SK-N-SH (cell line): ENCODE data around the gene LSM7. TPM values are rescaled to one million over a fixed set of nuclear protein-coding genes. Genes with fewer than 3 reads are reported as not detected.

Experiments
- CTCF ChIA-PET: fragments of 300-600, 350-600 bp; formaldehyde crosslinking; extraction: SDS; loops from one replicate; lab custom pipeline; 2021; lab: Yijun Ruan, JAX
- POLR2A ChIA-PET: fragments of 350-600 bp; sonication (Branson Sonifier 250); formaldehyde crosslinking; extraction: SDS; loops from one replicate; lab custom pipeline; 2020; ENCODE audit warnings: antibody characterized with exemption, inconsistent platforms; lab: Yijun Ruan, JAX
- DNase-seq: peaks from one replicate; pipeline ENCODE4 v3.0.0; 2012
- H2AFZ ChIP-seq: fragments of 200-600 bp; sonication (generic); 2 replicates; pipeline ENCODE4 v1.8.1; 2016; ENCODE audit warnings: antibody characterized with exemption, mild to moderate bottlenecking, low read depth
- H3F3A ChIP-seq: fragments of 200-600 bp; sonication (generic); replicated peaks from 2 replicates; pipeline ENCODE3; 2016; ENCODE audit warnings: antibody characterized with exemption, mild to moderate bottlenecking; ENCODE audit not compliant: insufficient read depth
- H3K27ac ChIP-seq, 2 experiments: fragments of 200-500 bp in 1 of 2; fragments of 200-600 bp in 1 of 2; sonication (Bioruptor generic) in 1 of 2; sonication (generic), shearing (Covaris generic) in 1 of 2; 2 replicates each; pipeline versions ENCODE4 v1.5.1 to v1.6.1; 2014 to 2016; ENCODE audit warnings: low read depth in 2 of 2, inconsistent platforms in 1 of 2, low read length in 1 of 2, mild to moderate bottlenecking in 1 of 2, mixed read lengths in 1 of 2
- H3K27me3 ChIP-seq: fragments of 200-600 bp; sonication (generic), shearing (Covaris generic); 2 replicates; pipeline ENCODE4 v1.6.1; 2016; ENCODE audit warnings: mixed run types; ENCODE audit not compliant: insufficient read depth
- H3K36me3 ChIP-seq, 2 experiments: fragments of 200-500 bp in 1 of 2; fragments of 200-600 bp in 1 of 2; sonication (Bioruptor generic) in 1 of 2; sonication (generic) in 1 of 2; replicated peaks in 1 of 2; 2 replicates each; pipeline versions ENCODE3 to v1.5.1; 2014 to 2016; ENCODE audit warnings: low read length in 1 of 2, mild to moderate bottlenecking in 1 of 2; ENCODE audit not compliant: insufficient read depth in 2 of 2, control insufficient read depth in 1 of 2
- H3K4me1 ChIP-seq, 2 experiments: fragments of 200-500 bp in 1 of 2; fragments of 200-600 bp in 1 of 2; sonication (Bioruptor generic) in 1 of 2; sonication (generic), shearing (Covaris generic) in 1 of 2; 2 replicates each; pipeline versions ENCODE4 v1.5.1 to v1.6.1; 2014 to 2016; ENCODE audit warnings: low read depth in 1 of 2, low read length in 1 of 2, mixed run types in 1 of 2; ENCODE audit not compliant: insufficient read depth in 2 of 2, control insufficient read depth in 1 of 2
- H3K4me2 ChIP-seq: fragments of 200-600 bp; sonication (generic), shearing (Covaris generic); 2 replicates; pipeline ENCODE4 v1.6.1; 2017; ENCODE audit warnings: mixed run types
- H3K4me3 ChIP-seq, 2 experiments: fragments of 200-500 bp in 1 of 2; fragments of 200-600 bp in 1 of 2; sonication (Bioruptor generic) in 1 of 2; sonication (generic), shearing (Covaris generic) in 1 of 2; 2 replicates each; pipeline versions ENCODE4 v1.5.1 to v1.8.1; 2014 to 2016; ENCODE audit warnings: low read depth in 2 of 2, inconsistent platforms in 1 of 2, low read length in 1 of 2, mild to moderate bottlenecking in 1 of 2, mixed read lengths in 1 of 2, moderate library complexity in 1 of 2
- H3K79me2 ChIP-seq: fragments of 200-600 bp; sonication (generic); 2 replicates; pipeline ENCODE4 v1.8.1; 2017; ENCODE audit warnings: mild to moderate bottlenecking; ENCODE audit not compliant: insufficient read depth
- H3K9ac ChIP-seq: fragments of 200-600 bp; sonication (generic); 2 replicates; pipeline ENCODE4 v1.6.1; 2017; ENCODE audit warnings: mixed run types
- H3K9me2 ChIP-seq: fragments of 200-600 bp; sonication (generic); 2 replicates; pipeline ENCODE4 v1.6.1; 2017; ENCODE audit warnings: mixed run types
- H3K9me3 ChIP-seq: fragments of 200-600 bp; sonication (generic); 2 replicates; pipeline ENCODE4 v1.6.1; 2017; ENCODE audit warnings: mixed run types, mild to moderate bottlenecking, moderate library complexity
- H4K20me1 ChIP-seq: fragments of 200-600 bp; sonication (generic); 2 replicates; pipeline ENCODE4 v1.6.1; 2017; ENCODE audit warnings: mild to moderate bottlenecking, mixed run types; ENCODE audit not compliant: insufficient read depth
- CHD2 ChIP-seq: fragments of 150-350 bp; IDR thresholded peaks from 2 replicates; pipeline ENCODE4 v1.6.1; 2018; ENCODE audit warnings: low read length; ENCODE audit not compliant: partially characterized antibody
- CTCF ChIP-seq: fragments of 200-600 bp; sonication (generic); IDR thresholded peaks from 2 replicates; pipeline ENCODE4 v1.6.1; 2017; ENCODE audit warnings: antibody characterized with exemption, mild to moderate bottlenecking, moderate library complexity
- EZH2phosphoT487 ChIP-seq: fragments of 200-600 bp; sonication (generic); IDR thresholded peaks from 2 replicates; pipeline ENCODE4 v1.6.1; 2017; ENCODE audit warnings: low read depth, mixed run types, mild to moderate bottlenecking, antibody characterized with exemption, moderate library complexity, borderline replicate concordance
- FOXJ3 ChIP-seq: sonication (generic); formaldehyde crosslinking; IDR thresholded peaks from 2 replicates; pipeline ENCODE4 v1.5.1; 2020; ENCODE audit warnings: mild to moderate bottlenecking, missing genetic modification reagents
- FOXM1 ChIP-seq: IDR thresholded peaks from 2 replicates; pipeline ENCODE4 v1.4.0; 2012; ENCODE audit warnings: low read depth, mild to moderate bottlenecking
- GABPA ChIP-seq: IDR thresholded peaks from 2 replicates; pipeline ENCODE4 v1.4.0; 2012; ENCODE audit warnings: low read depth, mild to moderate bottlenecking
- GATA2 ChIP-seq: sonication (generic); formaldehyde crosslinking; IDR thresholded peaks from 2 replicates; pipeline ENCODE4 v1.5.0; 2020; ENCODE audit warnings: mild to moderate bottlenecking, missing genetic modification reagents
- IRF3 ChIP-seq: fragments of 150-350 bp; IDR thresholded peaks from 2 replicates; pipeline ENCODE4 v1.6.1; 2016; ENCODE audit warnings: mild to moderate bottlenecking, low read depth, low read length
- JUND ChIP-seq: IDR thresholded peaks from 2 replicates; pipeline ENCODE4 v1.4.0; 2012
- MAX ChIP-seq: IDR thresholded peaks from 2 replicates; pipeline ENCODE4 v1.4.0; 2012; ENCODE audit warnings: low read depth
- MEF2A ChIP-seq: IDR thresholded peaks from 2 replicates; pipeline ENCODE4 v1.4.0; 2012; ENCODE audit warnings: low read depth, borderline replicate concordance
- MXI1 ChIP-seq: IDR thresholded peaks from 2 replicates; pipeline ENCODE4 v1.6.1; 2012; ENCODE audit warnings: mild to moderate bottlenecking, low read depth, low read length, improper control_type of control experiment
- POLR2AphosphoS5 ChIP-seq: IDR thresholded peaks from 2 replicates; pipeline ENCODE4 v1.6.1; 2012; ENCODE audit warnings: low read depth, low read length
- RAD21 ChIP-seq: IDR thresholded peaks from 2 replicates; pipeline ENCODE4 v1.6.1; 2012; ENCODE audit warnings: mild to moderate bottlenecking, low read length
- SIN3A ChIP-seq: IDR thresholded peaks from 2 replicates; pipeline ENCODE4 v1.6.1; 2012; ENCODE audit warnings: low read depth, mild to moderate bottlenecking, low read length, moderate library complexity, borderline replicate concordance
- SMC3 ChIP-seq: IDR thresholded peaks from 2 replicates; pipeline ENCODE4 v1.6.1; 2012; ENCODE audit warnings: low read depth, low read length, improper control_type of control experiment
- TAF1 ChIP-seq: IDR thresholded peaks from 2 replicates; pipeline ENCODE4 v1.6.1; 2012; ENCODE audit warnings: low read depth, mild to moderate bottlenecking, low read length, moderate library complexity, borderline replicate concordance
- TEAD4 ChIP-seq: IDR thresholded peaks from 2 replicates; pipeline ENCODE4 v1.4.0; 2012; ENCODE audit warnings: mild to moderate bottlenecking, borderline replicate concordance; ENCODE audit not compliant: insufficient read depth
- ZBTB33 ChIP-seq: IDR thresholded peaks from 2 replicates; pipeline ENCODE4 v1.4.0; 2012; ENCODE audit warnings: low read depth, borderline replicate concordance
- WGBS: methylation state at CpG from one replicate; pipeline ENCODE4 v1.1.6; 2017; ENCODE audit warnings: low lambda C conversion rate; 5-methylcytosine and 5-hydroxymethylcytosine counted together
- polyA plus RNA-seq, 3 experiments: library from polyadenylated mRNA; depleted of rRNA; stranded (reverse); fragments of >200 nt; gene quantifications; 2 replicates each; pipeline ENCODE4 v1.2.3, GENCODE V29; 2012

Gene LSM7
- polyA plus RNA-seq, 1 of the 3 experiments (the other 2 are of a cell fraction) = 1,193 TPM

GRCh38 chr19:2315818-2316353, 12.5 kb downstream of the LSM7 start:
- peak; percentile 95 for DNase-seq
- CTCF ChIA-PET = interaction anchor here (0.6 to 13.0 kb wide), 64 partner anchors 9 to 847 kb away, joined by 3 to 284 read pairs (median 6); partner anchors contain the start of genes AMH, AP3D1, JSRP1 and LINGO3
- Histone ChIP-seq H3F3A (peaks cover 7% of the 10 kb centered on the region), H3K9ac (no peak overlapping the region), H3K27ac (no peak overlapping the region; a peak in 1 of 4 replicates), H3K4me1 (peaks cover 0 to 2% of the 10 kb centered on the region in 2 experiments; a peak in 1 of 4 replicates), H2AFZ (peak overlapping the region; percentile 35), H3K27me3 (no peaks in the 10 kb centered on the region), H3K36me3 (no peaks in the 10 kb centered on the region), H3K9me3 (no peaks in the 10 kb centered on the region), H4K20me1 (no peaks in the 10 kb centered on the region), H3K4me3 (no peak overlapping the region; a peak in 1 of 4 replicates), H3K4me2 (no peak overlapping the region), H3K79me2 (no peaks in the 10 kb centered on the region), H3K9me2 (no peaks in the 10 kb centered on the region)
- POLR2A ChIA-PET = interaction anchor here (0.6 to 1.4 kb wide), 10 partner anchors 9 to 1331 kb away, joined by 3 to 5 read pairs (median 3); no protein-coding TSS in a partner anchor
- 16% methylated on average over 15 of the region's 22 CpGs for WGBS
- TF ChIP-seq CTCF (peak; percentile 80), MXI1 (peak; percentile 86), JUND (no peak), MAX (peak; percentile 72), GATA2 (no peak), TEAD4 (no peak), SMC3 (peak; percentile 95), GABPA (no peak), EZH2phosphoT487 (no peak), TAF1 (no peak), CHD2 (peak; percentile 46), FOXJ3 (CRISPR knock-in tag) (no peak), RAD21 (peak; percentile 98), FOXM1 (no peak)

GRCh38 chr19:2315121-2315817, 13.1 kb downstream of the LSM7 start:
- no peak overlapping the region; a peak in 1 of 4 replicates for H3K27ac ChIP-seq
- H3K9me2 ChIP-seq = no peaks in the 10 kb centered on the region
- no peak overlapping the region for H3K9ac ChIP-seq
- H3F3A ChIP-seq = peaks cover 7% of the 10 kb centered on the region
- H3K79me2 ChIP-seq = no peaks in the 10 kb centered on the region
- no peak overlapping the region for H3K4me2 ChIP-seq
- ChIA-PET POLR2A (interaction anchor here (0.6 to 1.4 kb wide), 8 partner anchors 9 to 1331 kb away, joined by 3 to 5 read pairs (median 3); no protein-coding TSS in a partner anchor), CTCF (interaction anchor here (0.6 to 13.0 kb wide), 55 partner anchors 9 to 478 kb away, joined by 3 to 284 read pairs (median 7); partner anchors contain the start of genes AMH, AP3D1, JSRP1 and LINGO3)
- H3K36me3 ChIP-seq = no peaks in the 10 kb centered on the region
- peaks cover 0 to 2% of the 10 kb centered on the region in 2 experiments; a peak in 1 of 4 replicates for H3K4me1 ChIP-seq
- H3K4me3 ChIP-seq = no peak overlapping the region; a peak in 1 of 4 replicates
- H3K9me3 ChIP-seq = no peaks in the 10 kb centered on the region
- H4K20me1 ChIP-seq = no peaks in the 10 kb centered on the region
- H3K27me3 ChIP-seq = no peaks in the 10 kb centered on the region
- no peak for DNase-seq
- WGBS = 76% methylated on average over 7 of the region's 7 CpGs
- peak overlapping the region; percentile 35; the same call in 1 of the 2 replicates for H2AFZ ChIP-seq
- TF ChIP-seq TAF1 = no peak
- no peak for TF ChIP-seq IRF3
- TF ChIP-seq FOXM1 = no peak
- no peak for TF ChIP-seq POLR2AphosphoS5
- TF ChIP-seq MEF2A = no peak
- TF ChIP-seq TEAD4 = no peak
- TF ChIP-seq MXI1 = no peak
- no peak for TF ChIP-seq ZBTB33
- TF ChIP-seq SIN3A = no peak
- no peak for TF ChIP-seq CHD2
